Subcutaneous abdominal adipose tissue (tissue), 5 donors: ENCODE measurements around the gene CACNA1B.

Source experiments
- H3K27ac ChIP-seq: one replicate; pipeline ENCODE4 v1.7.0; 2013; ENCODE audit warnings: low read depth, mild to moderate bottlenecking, inconsistent platforms, low read length, moderate library complexity
- H3K27me3 ChIP-seq, 5 donors: one replicate each; pipeline ENCODE4 v1.7.0; 2013; ENCODE audit warnings: low read length in 5 of 5, inconsistent platforms in 1 of 5; ENCODE audit not compliant: control insufficient read depth in 5 of 5, insufficient read depth in 4 of 5
- H3K36me3 ChIP-seq, 5 donors: one replicate each; pipeline ENCODE4 v1.7.0; 2013; ENCODE audit warnings: low read length in 5 of 5; ENCODE audit not compliant: control insufficient read depth in 5 of 5, insufficient read depth in 5 of 5
- H3K4me1 ChIP-seq, 5 donors: one replicate each; pipeline ENCODE4 v1.7.0; 2013; ENCODE audit warnings: low read length in 5 of 5, mild to moderate bottlenecking in 3 of 5, moderate library complexity in 1 of 5; ENCODE audit not compliant: control insufficient read depth in 5 of 5, insufficient read depth in 5 of 5
- H3K4me3 ChIP-seq, 5 donors: one replicate each; pipeline ENCODE4 v1.7.0; 2013; ENCODE audit warnings: low read length in 5 of 5, low read depth in 1 of 5
- H3K9ac ChIP-seq, 5 donors: one replicate each; pipeline ENCODE4 v1.7.0; 2013; ENCODE audit warnings: low read length in 5 of 5, mild to moderate bottlenecking in 4 of 5, moderate library complexity in 3 of 5
- H3K9me3 ChIP-seq, 5 donors: one replicate each; pipeline ENCODE4 v1.7.0; 2013; ENCODE audit warnings: low read length in 5 of 5; ENCODE audit not compliant: control insufficient read depth in 5 of 5
- donor health status: healthy.
- donor health status: healthy.
- donor health status: healthy.
- donor health status: healthy.
- donor health status: healthy.

The CACNA1B gene

GRCh38 chr9:138060365-138060764 is 182.8 kb downstream of the CACNA1B start:
- peaks cover 0 to 19% (median 0%) of the 10 kb centered on the region in 5 donors for H3K27me3 ChIP-seq
- H3K9me3 ChIP-seq = peaks cover 0 to 3% (median 0%) of the 10 kb centered on the region in 5 donors
- no peak overlapping the region for H3K4me3 ChIP-seq
- no peak overlapping the region for H3K9ac ChIP-seq
- H3K27ac ChIP-seq = no peak overlapping the region
- no peaks in the 10 kb centered on the region for H3K4me1 ChIP-seq
- no peaks in the 10 kb centered on the region for H3K36me3 ChIP-seq

- Histone ChIP-seq H3K4me3 (no peak overlapping the region), H3K9me3 (peaks cover 0 to 3% (median 0%) of the 10 kb centered on the region in 5 donors), H3K27ac (no peak overlapping the region), H3K4me1 (no peaks in the 10 kb centered on the region), H3K36me3 (no peaks in the 10 kb centered on the region), H3K27me3 (peaks cover 0 to 22% (median 0%) of the 10 kb centered on the region in 5 donors), H3K9ac (no peak overlapping the region)
These were observed 183.3 kb downstream of the CACNA1B start for GRCh38 chr9:138060881-138061280.

GRCh38 chr9:138061631-138062030 is 184.0 kb downstream of the CACNA1B start:
- Histone ChIP-seq H3K4me3 (no peak overlapping the region), H3K36me3 (no peaks in the 10 kb centered on the region), H3K9ac (no peak overlapping the region), H3K27ac (no peak overlapping the region), H3K27me3 (peaks cover 0 to 22% (median 0%) of the 10 kb centered on the region in 5 donors), H3K4me1 (no peaks in the 10 kb centered on the region), H3K9me3 (peaks cover 0 to 3% (median 0%) of the 10 kb centered on the region in 5 donors)

DNA sequence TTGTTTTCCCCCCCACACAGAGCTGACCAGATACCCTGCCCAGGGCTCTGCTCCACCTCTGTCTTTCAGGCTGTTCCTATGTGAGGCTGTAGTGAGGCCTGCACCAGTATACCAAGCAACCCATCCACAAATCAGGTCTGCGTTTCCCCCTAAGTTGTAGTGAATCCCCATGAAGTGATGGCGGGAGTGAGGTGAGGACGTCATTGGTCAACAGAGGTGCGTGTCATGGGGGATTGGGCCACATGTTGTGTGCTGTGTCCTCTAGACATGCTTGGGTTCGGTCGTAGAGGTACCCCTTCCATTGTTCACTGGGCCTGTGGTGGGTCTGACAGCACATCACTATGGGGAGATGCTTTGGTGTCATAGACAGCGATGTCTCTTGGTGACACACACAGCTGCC is 184.6 kb downstream of the CACNA1B start:
- Histone ChIP-seq H3K36me3 (no peaks in the 10 kb centered on the region), H3K27ac (no peak overlapping the region), H3K9ac (no peak overlapping the region), H3K4me3 (no peak overlapping the region), H3K9me3 (peaks cover 0 to 3% (median 0%) of the 10 kb centered on the region in 5 donors), H3K4me1 (no peaks in the 10 kb centered on the region), H3K27me3 (peaks cover 0 to 22% (median 0%) of the 10 kb centered on the region in 5 donors)

- Histone ChIP-seq H3K4me1 (no peaks in the 10 kb centered on the region), H3K9me3 (no peaks in the 10 kb centered on the region), H3K27me3 (peaks cover 0 to 24% (median 0%) of the 10 kb centered on the region in 5 donors), H3K27ac (no peak overlapping the region), H3K36me3 (no peaks in the 10 kb centered on the region), H3K9ac (no peak overlapping the region), H3K4me3 (no peak overlapping the region)
These were observed 185.5 kb downstream of the CACNA1B start for GRCh38 chr9:138063033-138063432.

GRCh38 chr9:138063785-138064184 is 186.2 kb downstream of the CACNA1B start:
- H3K27me3 ChIP-seq = peaks cover 0 to 24% (median 3%) of the 10 kb centered on the region in 5 donors
- H3K9me3 ChIP-seq = no peaks in the 10 kb centered on the region
- H3K9ac ChIP-seq = no peak overlapping the region
- H3K4me3 ChIP-seq = no peak overlapping the region
- no peaks in the 10 kb centered on the region for H3K36me3 ChIP-seq
- H3K4me1 ChIP-seq = no peaks in the 10 kb centered on the region
- no peak overlapping the region for H3K27ac ChIP-seq

DNA sequence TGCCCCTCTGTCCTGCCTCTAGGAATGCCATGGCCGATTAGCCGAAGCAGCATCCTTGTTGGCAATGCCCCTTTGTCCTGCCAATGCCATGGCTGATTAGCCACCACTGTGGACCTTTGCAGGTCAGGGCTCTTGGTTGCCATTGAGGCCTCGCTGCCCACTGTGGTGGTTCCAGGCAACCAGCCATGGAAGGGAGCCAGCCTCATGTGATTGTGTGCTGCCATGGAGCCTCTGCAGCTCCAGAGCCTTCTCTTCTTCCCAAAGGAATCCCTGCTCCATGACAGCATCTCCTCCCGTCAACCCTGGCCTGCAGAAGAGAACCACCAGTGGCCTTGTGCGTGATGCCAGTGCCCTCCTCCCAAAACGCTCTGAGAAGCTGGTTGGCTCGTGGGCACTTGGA is 187.0 kb downstream of the CACNA1B start:
- Histone ChIP-seq H3K9me3 (no peaks in the 10 kb centered on the region), H3K27ac (no peak overlapping the region), H3K4me3 (no peak overlapping the region), H3K36me3 (no peaks in the 10 kb centered on the region), H3K9ac (no peak overlapping the region), H3K27me3 (peaks cover 0 to 24% (median 5%) of the 10 kb centered on the region in 5 donors), H3K4me1 (no peaks in the 10 kb centered on the region)

DNA sequence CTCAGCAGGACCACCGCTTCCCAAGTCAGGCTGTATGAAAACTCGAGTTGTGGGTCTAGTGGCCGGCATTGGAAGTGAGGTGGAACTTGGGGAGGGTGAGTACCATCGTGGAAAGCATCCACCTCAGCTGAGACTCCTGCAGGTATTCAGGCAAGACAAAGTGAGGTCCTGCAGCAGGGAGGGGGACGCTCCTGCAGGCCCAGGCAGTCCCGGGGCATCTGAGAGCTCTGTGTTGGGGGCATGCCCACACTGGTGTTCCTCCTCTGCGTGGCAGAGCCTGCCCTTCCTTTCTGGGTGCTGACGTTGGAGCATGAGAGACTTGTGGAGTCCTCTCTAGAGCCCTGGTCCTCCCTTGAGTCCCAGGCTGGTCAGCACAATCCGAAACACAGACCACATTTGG is 187.7 kb downstream of the CACNA1B start:
- Histone ChIP-seq H3K4me1 (no peaks in the 10 kb centered on the region), H3K9ac (no peak overlapping the region), H3K9me3 (no peaks in the 10 kb centered on the region), H3K27ac (no peak overlapping the region), H3K27me3 (peaks cover 0 to 24% (median 9%) of the 10 kb centered on the region in 5 donors), H3K36me3 (no peaks in the 10 kb centered on the region), H3K4me3 (no peak overlapping the region)

DNA sequence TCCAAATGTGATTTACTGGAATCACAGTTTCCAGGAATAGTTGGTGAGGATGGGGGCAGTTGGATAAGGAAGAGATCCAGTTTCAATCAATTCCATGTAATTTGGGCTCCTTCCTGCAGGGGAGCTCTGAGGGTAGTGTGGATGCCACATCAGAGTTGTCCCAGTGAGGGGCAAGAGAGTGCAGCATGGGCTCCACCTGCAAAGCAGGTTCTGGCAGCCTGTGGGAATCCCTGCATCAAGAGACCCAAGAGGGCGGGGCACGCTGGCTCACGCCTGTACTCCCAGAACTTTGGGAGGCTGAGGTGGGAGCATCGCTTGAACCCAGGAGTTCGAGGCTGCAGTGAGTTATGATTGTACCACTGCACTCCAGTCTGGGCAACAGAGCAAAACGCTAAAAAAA is 188.5 kb downstream of the CACNA1B start:
- Histone ChIP-seq H3K4me3 (no peak overlapping the region), H3K36me3 (no peaks in the 10 kb centered on the region), H3K27me3 (peaks cover 0 to 27% (median 9%) of the 10 kb centered on the region in 5 donors), H3K9me3 (no peaks in the 10 kb centered on the region), H3K4me1 (no peaks in the 10 kb centered on the region), H3K27ac (no peak overlapping the region), H3K9ac (no peak overlapping the region)

DNA sequence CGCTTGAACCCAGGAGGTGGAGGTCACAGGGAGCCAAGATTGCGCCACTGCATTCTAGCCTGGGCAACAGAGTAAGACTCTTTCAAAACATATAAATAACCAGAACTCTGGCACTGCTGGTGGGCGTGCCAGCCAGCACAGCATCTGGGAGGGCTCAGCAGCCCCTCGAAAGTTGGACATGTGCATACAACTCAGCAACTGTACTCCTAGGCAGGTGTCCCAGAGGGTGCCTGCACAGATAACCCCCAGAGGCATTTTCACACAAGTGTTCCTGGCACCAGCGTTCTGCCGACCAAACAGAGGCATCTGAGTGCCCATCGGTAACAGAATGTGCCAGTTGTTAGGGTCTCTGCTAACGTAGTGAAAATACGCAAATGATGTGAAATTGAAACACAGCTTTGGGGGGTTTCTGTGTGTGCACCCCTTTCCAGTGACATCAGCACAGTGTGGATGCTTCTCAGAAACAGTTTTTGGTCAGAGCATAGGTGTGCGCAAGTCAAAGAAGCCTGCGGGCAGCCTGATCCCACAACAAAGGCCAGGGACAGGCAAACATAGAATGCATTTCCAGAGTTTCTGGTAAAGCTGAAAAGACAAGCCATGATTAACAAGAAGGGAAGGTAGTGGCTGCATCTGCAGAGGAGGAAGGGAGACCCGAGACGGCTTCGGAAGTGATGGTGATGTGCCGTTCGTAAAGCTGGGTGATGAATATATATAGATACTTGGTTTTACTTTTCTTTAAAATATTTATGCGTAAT is 190.2 kb downstream of the CACNA1B start:
- H3K27me3 ChIP-seq = peaks cover 4 to 23% (median 13%) of the 10 kb centered on the region in 5 donors
- H3K36me3 ChIP-seq = no peaks in the 10 kb centered on the region
- H3K9me3 ChIP-seq = no peaks in the 10 kb centered on the region
- no peak overlapping the region for H3K27ac ChIP-seq
- no peak overlapping the region for H3K4me3 ChIP-seq
- H3K9ac ChIP-seq = no peak overlapping the region
- H3K4me1 ChIP-seq = no peaks in the 10 kb centered on the region
